Lower leg skin (tissue), 4 donors: ENCODE measurements around the gene NCAPD3. TPM values are rescaled to one million over a fixed set of nuclear protein-coding genes. Genes with fewer than 3 reads are reported as not detected.

Experiments used
- DNase-seq, 2 donors: peaks; one replicate each; pipeline ENCODE4 v3.0.0-alpha.2; 2019; ENCODE audit warnings: low spot score in 2 of 2
- H3K4me3 ChIP-seq: fragments of 200-600 bp; sonication (generic); 2 replicates; pipeline ENCODE4 v1.5.1; 2017; ENCODE audit warnings: mild to moderate bottlenecking, low read depth; ENCODE audit not compliant: poor library complexity, severe bottlenecking
- CTCF ChIP-seq, 3 donors: fragments of 450-650 bp; IDR thresholded peaks; one replicate each; pipeline ENCODE4 v1.5.1; 2016; ENCODE audit warnings: antibody characterized with exemption in 3 of 3, mild to moderate bottlenecking in 3 of 3, moderate library complexity in 2 of 3
- POLR2A ChIP-seq, 2 donors: fragments of 450-650 bp; IDR thresholded peaks; one replicate each; pipeline ENCODE4 v1.6.1; 2016 to 2017; ENCODE audit warnings: antibody characterized with exemption in 2 of 2, mild to moderate bottlenecking in 1 of 2, moderate library complexity in 1 of 2
- WGBS, 2 donors: methylation state at CpG; one replicate each; pipeline ENCODE4 v1.1.5; 2018; 5-methylcytosine and 5-hydroxymethylcytosine counted together
- intact Hi-C: fragments of 100-400 bp; cut with DNase I; formaldehyde crosslinking; loops from one replicate; pipeline ENCODE4 v1.15.0; 2023; ENCODE audit warnings: low total_unique reads
- total RNA-seq, 4 donors: library from RNA; depleted of rRNA; stranded (reverse); fragments of >200 nt; gene quantifications; one replicate each; pipeline ENCODE4 v1.1.0, GENCODE V29; 2016

NCAPD3 gene
- total RNA-seq, 4 donors from 2014 or later = 10.7 to 24.7 (median 20.3) TPM

DNA sequence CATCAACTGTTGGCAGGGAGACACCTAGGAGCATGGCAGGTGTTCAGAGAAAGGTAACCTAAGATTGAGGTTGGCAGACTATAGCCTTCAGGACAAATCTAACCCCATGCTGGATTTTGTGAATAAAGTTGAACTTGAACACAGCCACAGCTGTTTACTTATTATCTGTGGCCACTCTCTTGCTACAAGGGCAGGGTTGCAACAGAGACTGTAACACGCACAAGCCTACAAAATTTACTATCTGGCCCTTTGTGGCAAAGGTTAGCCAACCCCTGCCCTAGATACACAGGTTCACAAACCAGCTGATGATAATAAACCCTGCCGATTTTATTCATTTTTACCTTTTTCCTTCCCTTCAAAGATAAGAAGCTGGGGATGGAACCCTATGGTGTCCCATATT lies 26.9 kb upstream of the NCAPD3 start:
- DNase-seq = no peak
- WGBS, 2 donors = 91 to 96% methylated on average over 2 of the region's 2 CpGs
- TF ChIP-seq POLR2A (IDR thresholded peaks at IDR 0.05) (no peak), CTCF (IDR thresholded peaks at IDR 0.05) (no peak)
- H3K4me3 ChIP-seq = no peak overlapping the region
- intact Hi-C loops = no loop called here

GRCh38 chr11:134250246-134250645 lies 26.5 kb upstream of the NCAPD3 start:
- TF ChIP-seq POLR2A (IDR thresholded peaks at IDR 0.05) = no peak
- TF ChIP-seq CTCF (IDR thresholded peaks at IDR 0.05) = no peak
- intact Hi-C loops = no loop called here
- no peak for DNase-seq
- no peak overlapping the region for H3K4me3 ChIP-seq
- 86 to 91% methylated on average over 3 of the region's 3 CpGs for WGBS, 2 donors

- 67 to 70% methylated on average over 7 of the region's 7 CpGs for WGBS, 2 donors
- intact Hi-C loops = no loop called here
- no peak for DNase-seq
- TF ChIP-seq POLR2A (IDR thresholded peaks at IDR 0.05) (no peak), CTCF (IDR thresholded peaks at IDR 0.05) (no peak)
- no peak overlapping the region for H3K4me3 ChIP-seq
Observed at GRCh38 chr11:134248910-134249480, 25.2 kb upstream of the NCAPD3 start.

GRCh38 chr11:134246678-134247077 lies 22.9 kb upstream of the NCAPD3 start:
- intact Hi-C loops = no loop called here
- DNase-seq = no peak
- H3K4me3 ChIP-seq = no peak overlapping the region
- TF ChIP-seq CTCF (IDR thresholded peaks at IDR 0.05) (no peak), POLR2A (IDR thresholded peaks at IDR 0.05) (no peak)
- 81 to 83% methylated on average over 4 of the region's 4 CpGs for WGBS, 2 donors

DNA sequence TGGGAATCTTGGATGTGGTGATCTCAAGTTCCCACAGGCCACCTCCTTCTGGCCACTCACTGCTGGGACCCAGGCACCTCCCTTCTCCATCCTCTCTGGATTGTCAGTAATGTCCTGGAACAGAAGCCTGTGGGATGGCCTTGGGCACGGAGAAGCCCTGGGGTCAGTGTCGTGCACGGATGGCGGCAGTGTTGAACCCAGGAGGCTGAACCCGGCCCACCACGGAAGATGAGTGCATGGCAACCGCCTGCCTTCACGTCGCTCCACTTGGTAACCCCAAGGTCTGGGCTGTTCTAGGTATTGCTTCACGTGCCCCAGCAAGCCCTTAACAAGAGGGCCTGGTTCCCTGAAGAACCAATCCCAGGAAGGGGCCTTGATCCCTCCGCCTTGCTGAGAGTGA lies 22.3 kb upstream of the NCAPD3 start:
- no peak for DNase-seq
- 70 to 88% methylated on average over 11 of the region's 11 CpGs for WGBS, 2 donors
- intact Hi-C loops = no loop called here
- H3K4me3 ChIP-seq = no peak overlapping the region
- TF ChIP-seq CTCF (IDR thresholded peaks at IDR 0.05) (no peak), POLR2A (IDR thresholded peaks at IDR 0.05) (no peak)

- WGBS, 2 donors = 91 to 92% methylated on average over 14 of the region's 14 CpGs
- intact Hi-C loops = no loop called here
- DNase-seq = no peak
- no peak for TF ChIP-seq POLR2A (IDR thresholded peaks at IDR 0.05)
- no peak for TF ChIP-seq CTCF (IDR thresholded peaks at IDR 0.05)
- no peak overlapping the region for H3K4me3 ChIP-seq
Observed at GRCh38 chr11:134245434-134245833, 21.7 kb upstream of the NCAPD3 start.
